A673 (cell line): ENCODE data around the gene FBLN2. TPM values are rescaled to one million over a fixed set of nuclear protein-coding genes. Genes with fewer than 3 reads are reported as not detected.

Source experiments
- BruUV-seq: library from RNA; stranded (reverse); fragments of 400-500 nt; replicated peaks from 2 replicates; lab custom pipeline; 2021; lab: Mats Ljungman, UMichigan
- CTCF ChIA-PET: fragments of 300-600 bp; sonication (Branson Sonifier 250); formaldehyde crosslinking; loops from one replicate; lab custom pipeline; 2022; ENCODE audit warnings: antibody characterized with exemption; lab: Charles Lee
- POLR2A ChIA-PET: fragments of 300-600 bp; sonication (Branson Sonifier 250); formaldehyde crosslinking; loops from one replicate; lab custom pipeline; 2022; ENCODE audit warnings: antibody characterized with exemption; ENCODE audit not compliant: low non-redundant PET; lab: Charles Lee
- DNase-seq: peaks from one replicate; pipeline ENCODE4 v3.0.0-alpha.2; 2015; ENCODE audit warnings: low spot score
- H3K27ac ChIP-seq: fragments of 200-600 bp; sonication (generic); 2 replicates; pipeline ENCODE4 v1.5.1; 2016; ENCODE audit warnings: mixed run types, low read depth, mild to moderate bottlenecking, mixed read lengths, antibody characterized with exemption, low read length; ENCODE audit not compliant: poor library complexity, severe bottlenecking
- H3K27me3 ChIP-seq: fragments of 200-600 bp; sonication (generic); replicated peaks from 2 replicates; pipeline ENCODE4 v1.6.1; 2017; ENCODE audit warnings: mixed run types, low read depth, mild to moderate bottlenecking, mixed read lengths, antibody characterized with exemption, low read length; ENCODE audit not compliant: insufficient read depth, poor library complexity
- H3K36me3 ChIP-seq: fragments of 200-600 bp; sonication (generic); 2 replicates; pipeline ENCODE4 v1.6.1; 2016; ENCODE audit warnings: mixed run types, mild to moderate bottlenecking, mixed read lengths, antibody characterized with exemption, low read length; ENCODE audit not compliant: insufficient read depth, poor library complexity, severe bottlenecking
- H3K4me1 ChIP-seq: fragments of 200-600 bp; sonication (generic); 2 replicates; pipeline ENCODE4 v1.6.1; 2017; ENCODE audit warnings: mixed run types, mild to moderate bottlenecking, mixed read lengths, antibody characterized with exemption, low read length; ENCODE audit not compliant: insufficient read depth, poor library complexity, severe bottlenecking
- H3K4me3 ChIP-seq: fragments of 200-600 bp; sonication (generic); 2 replicates; pipeline ENCODE4 v1.5.1; 2016; ENCODE audit warnings: low read depth, mixed run types, mild to moderate bottlenecking, mixed read lengths, low read length; ENCODE audit not compliant: poor library complexity, severe bottlenecking
- H3K9me3 ChIP-seq: fragments of 200-600 bp; sonication (generic); 2 replicates; pipeline ENCODE4 v1.6.1; 2016; ENCODE audit warnings: mixed run types, low read depth, mild to moderate bottlenecking, mixed read lengths, antibody characterized with exemption, low read length; ENCODE audit not compliant: poor library complexity, severe bottlenecking
- EZH2 ChIP-seq: fragments of 200-600 bp; sonication (generic); IDR thresholded peaks from 2 replicates; pipeline ENCODE4 v1.6.1; 2017; ENCODE audit warnings: borderline replicate concordance, low read depth, mild to moderate bottlenecking, mixed read lengths, antibody characterized with exemption, low read length; ENCODE audit not compliant: poor library complexity, severe bottlenecking
- intact Hi-C: fragments of 100-400 bp; cut with micrococcal nuclease; formaldehyde crosslinking; loops from one replicate; pipeline ENCODE4 v1.10.0; 2022; ENCODE audit not compliant: unreplicated experiment
- total RNA-seq: library from RNA; stranded (reverse); gene quantifications from 2 replicates; pipeline ENCODE4 v1.2.3, GENCODE V29; 2021
- TF ChIP-seq, protein P1 (sequence below): fragments of 300-800, 200-600 bp; sonication (generic); conservative IDR thresholded peaks from 2 replicates; pipeline ENCODE4 v1.5.1; 2017; ENCODE audit warnings: low read depth, mild to moderate bottlenecking, antibody characterized with exemption, low read length, moderate library complexity, mixed read lengths

Gene FBLN2
- total RNA-seq, 1 experiment from 2014 or later: 0.71 TPM

DNA sequence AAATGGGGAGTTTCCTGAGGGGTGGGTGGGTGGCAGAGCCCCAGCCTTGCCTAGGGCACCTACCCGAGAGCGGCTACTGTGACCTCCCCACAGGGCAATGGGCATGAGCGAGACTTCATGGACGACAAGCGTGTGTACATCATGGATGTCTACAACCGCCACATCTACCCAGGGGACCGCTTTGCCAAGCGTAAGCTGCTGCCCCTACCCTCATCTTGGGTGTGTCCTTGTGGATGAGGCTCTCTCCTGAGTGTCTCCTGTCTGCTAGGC lies 46.2 kb upstream of the FBLN2 start:
- POLR2A ChIA-PET: no interaction called here
- no TSS peak for BruUV-seq

GRCh38 chr3:13504161-13504831 lies 44.6 kb upstream of the FBLN2 start:
- no peak for DNase-seq
- intact Hi-C loops: no loop called here
- Histone ChIP-seq H3K4me3 (no peak overlapping the region), H3K27ac (no peak overlapping the region), H3K4me1 (no peaks in the 10 kb centered on the region), H3K9me3 (no peaks in the 10 kb centered on the region), H3K36me3 (no peaks in the 10 kb centered on the region), H3K27me3 (no peaks in the 10 kb centered on the region)
- CTCF ChIA-PET: no interaction called here
- TF ChIP-seq, protein P1, sequence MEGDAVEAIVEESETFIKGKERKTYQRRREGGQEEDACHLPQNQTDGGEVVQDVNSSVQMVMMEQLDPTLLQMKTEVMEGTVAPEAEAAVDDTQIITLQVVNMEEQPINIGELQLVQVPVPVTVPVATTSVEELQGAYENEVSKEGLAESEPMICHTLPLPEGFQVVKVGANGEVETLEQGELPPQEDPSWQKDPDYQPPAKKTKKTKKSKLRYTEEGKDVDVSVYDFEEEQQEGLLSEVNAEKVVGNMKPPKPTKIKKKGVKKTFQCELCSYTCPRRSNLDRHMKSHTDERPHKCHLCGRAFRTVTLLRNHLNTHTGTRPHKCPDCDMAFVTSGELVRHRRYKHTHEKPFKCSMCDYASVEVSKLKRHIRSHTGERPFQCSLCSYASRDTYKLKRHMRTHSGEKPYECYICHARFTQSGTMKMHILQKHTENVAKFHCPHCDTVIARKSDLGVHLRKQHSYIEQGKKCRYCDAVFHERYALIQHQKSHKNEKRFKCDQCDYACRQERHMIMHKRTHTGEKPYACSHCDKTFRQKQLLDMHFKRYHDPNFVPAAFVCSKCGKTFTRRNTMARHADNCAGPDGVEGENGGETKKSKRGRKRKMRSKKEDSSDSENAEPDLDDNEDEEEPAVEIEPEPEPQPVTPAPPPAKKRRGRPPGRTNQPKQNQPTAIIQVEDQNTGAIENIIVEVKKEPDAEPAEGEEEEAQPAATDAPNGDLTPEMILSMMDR: no peak
- no peak for TF ChIP-seq EZH2
- BruUV-seq: no TSS peak
- POLR2A ChIA-PET: no interaction called here

More for the DNA sequence above, 46.2 kb upstream of the FBLN2 start:
- intact Hi-C loops: no loop called here
- no peaks in the 10 kb centered on the region for H3K4me1 ChIP-seq
- H3K27ac ChIP-seq: no peak overlapping the region
- CTCF ChIA-PET: no interaction called here
- no peaks in the 10 kb centered on the region for H3K9me3 ChIP-seq
- no peak for DNase-seq
- TF ChIP-seq, protein P1: no peak
- TF ChIP-seq EZH2: no peak
- H3K36me3 ChIP-seq: no peaks in the 10 kb centered on the region
- no peak overlapping the region for H3K4me3 ChIP-seq
- no peaks in the 10 kb centered on the region for H3K27me3 ChIP-seq

GRCh38 chr3:13505147-13506130 lies 43.5 kb upstream of the FBLN2 start:
- no peak for DNase-seq
- H3K27me3 ChIP-seq: no peaks in the 10 kb centered on the region
- TF ChIP-seq EZH2: no peak
- TF ChIP-seq, protein P1: no peak
- intact Hi-C loops: no loop called here
- H3K36me3 ChIP-seq: no peaks in the 10 kb centered on the region
- H3K4me1 ChIP-seq: no peaks in the 10 kb centered on the region
- no peaks in the 10 kb centered on the region for H3K9me3 ChIP-seq
- no peak overlapping the region for H3K27ac ChIP-seq
- no TSS peak for BruUV-seq
- CTCF ChIA-PET: no interaction called here
- no peak overlapping the region for H3K4me3 ChIP-seq
- POLR2A ChIA-PET: no interaction called here
